ENCODE measurements around the gene THSD8.
A peak's percentile ranks its signal among the peaks of the same experiment; 100 is the strongest.

Gene THSD8

DNA sequence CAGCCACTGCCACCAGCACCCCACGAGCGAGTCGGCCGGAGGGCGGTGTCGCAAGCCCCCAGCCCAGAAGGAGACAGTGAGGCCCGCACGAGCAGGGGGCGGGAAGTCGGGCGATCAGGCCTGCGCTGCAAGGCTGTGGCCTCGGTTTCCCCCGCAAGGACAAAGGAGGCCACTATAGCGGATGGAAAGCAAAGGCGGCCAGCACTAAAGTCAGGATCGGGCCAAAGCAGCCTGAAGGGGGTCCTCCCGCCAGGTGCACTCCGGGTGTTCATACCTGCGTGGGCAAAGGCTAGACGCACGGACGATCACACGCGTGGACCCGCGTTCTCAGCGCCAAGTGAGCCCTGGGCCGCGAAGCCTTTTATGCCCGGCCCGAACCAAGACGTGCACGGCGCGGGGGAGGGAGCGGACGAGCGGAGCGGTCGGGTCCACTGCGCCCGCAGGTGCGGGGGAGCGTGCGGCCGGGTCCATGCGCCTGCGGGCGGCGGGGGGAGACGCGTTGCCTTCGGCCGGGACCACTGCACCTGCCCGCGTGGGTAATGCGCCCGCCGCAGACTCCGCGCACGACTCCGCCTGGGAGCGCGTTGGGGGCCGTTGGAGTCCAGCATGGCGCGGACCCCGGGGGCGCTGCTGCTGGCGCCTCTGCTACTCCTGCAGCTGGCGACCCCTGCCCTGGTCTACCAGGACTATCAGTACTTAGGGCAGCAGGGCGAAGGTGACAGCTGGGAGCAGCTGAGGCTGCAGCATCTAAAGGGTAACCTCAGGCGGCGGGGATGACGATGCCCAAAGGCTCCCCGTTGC lies at the start of gene THSD8, which contains the start of gene PRDX2:
THSD8 (plus strand) TSS at position 604 of the 801 bp plus-strand sequence; CDS start at position 607, 3 bp downstream.
PRDX2 (minus strand) TSS at position 335 of the 801 bp plus-strand sequence. CDS start 539 bp downstream, outside the sequence.
- in situ Hi-C loops (cut with MboI; ENCODE audit: low pct_unique_long_range_greater_than_20kb, low sequenced_read_pairs), result no loop called here
- DNase-seq, result peak; percentile 88

DNA sequence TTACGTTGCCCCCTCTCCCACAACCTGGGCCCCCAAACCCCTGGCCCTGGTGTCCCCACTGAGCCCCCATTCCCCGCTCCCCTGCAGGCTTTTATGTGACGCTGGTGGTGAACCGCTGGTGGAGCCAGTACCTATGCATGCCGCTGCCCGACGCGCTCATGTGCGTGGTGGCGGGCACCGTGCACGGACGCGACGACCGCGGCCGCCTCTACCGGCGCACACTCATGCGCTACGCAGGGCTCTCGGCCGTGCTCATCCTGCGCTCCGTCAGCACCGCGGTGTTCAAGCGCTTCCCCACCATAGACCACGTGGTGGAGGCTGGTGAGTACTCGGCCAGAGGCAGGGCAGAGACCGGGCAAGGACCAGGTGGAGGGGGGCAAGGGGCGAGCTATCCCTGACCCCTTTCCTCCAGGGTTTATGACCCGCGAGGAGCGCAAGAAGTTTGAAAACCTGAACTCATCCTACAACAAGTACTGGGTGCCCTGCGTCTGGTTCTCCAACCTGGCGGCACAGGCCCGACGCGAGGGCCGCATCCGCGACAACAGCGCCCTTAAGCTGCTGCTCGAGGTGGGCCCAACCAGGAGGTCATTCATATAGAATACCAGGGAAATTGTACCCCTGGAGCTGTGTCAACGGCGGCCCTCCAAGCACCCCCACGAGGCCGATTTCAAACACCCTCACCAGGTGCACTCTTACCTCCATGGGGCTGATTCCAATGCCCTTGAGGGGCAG lies 47.2 kb upstream of the THSD8 start:
- in situ Hi-C loops (cut with MboI; ENCODE audit: low pct_unique_long_range_greater_than_20kb, low sequenced_read_pairs), result no loop called here
- DNase-seq, result no peak

DNA sequence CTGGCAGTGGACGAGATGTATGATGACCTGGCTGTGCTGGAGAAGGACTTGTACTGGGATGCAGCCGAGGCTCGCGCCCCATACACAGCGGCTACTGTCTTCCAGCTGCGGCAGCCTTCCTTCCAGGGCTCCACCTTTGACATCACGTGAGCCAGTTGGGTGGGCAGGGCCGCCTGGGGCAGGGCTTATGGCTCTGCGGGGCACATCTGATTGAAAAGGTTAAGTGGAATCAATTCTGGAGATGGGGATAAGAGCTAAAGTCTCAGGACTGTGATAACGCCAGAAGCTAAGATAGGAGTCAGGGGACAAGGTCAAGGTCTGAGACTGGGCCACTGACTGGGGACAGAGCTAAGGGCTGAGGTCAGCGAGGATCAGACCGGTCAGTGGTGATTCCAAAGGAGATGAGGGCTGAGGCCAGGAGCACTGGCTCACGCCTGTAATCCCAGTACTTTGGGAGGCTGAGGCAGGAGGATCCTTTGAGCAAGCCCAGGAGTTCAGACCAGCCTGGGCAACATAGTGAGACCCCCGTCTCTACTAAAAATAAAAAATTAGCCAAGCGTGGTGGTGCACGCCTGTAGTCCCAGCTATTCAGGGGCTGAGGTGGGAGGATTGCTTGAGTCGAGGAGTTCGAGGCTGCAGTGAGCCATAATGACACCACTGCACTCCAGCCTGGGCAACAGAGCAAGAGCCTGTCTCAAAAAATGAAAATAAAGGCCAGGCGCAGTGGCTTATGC lies 45.6 kb upstream of the THSD8 start:
- in situ Hi-C loops (cut with MboI; ENCODE audit: low pct_unique_long_range_greater_than_20kb, low sequenced_read_pairs), result no loop called here
- DNase-seq, result no peak

DNA sequence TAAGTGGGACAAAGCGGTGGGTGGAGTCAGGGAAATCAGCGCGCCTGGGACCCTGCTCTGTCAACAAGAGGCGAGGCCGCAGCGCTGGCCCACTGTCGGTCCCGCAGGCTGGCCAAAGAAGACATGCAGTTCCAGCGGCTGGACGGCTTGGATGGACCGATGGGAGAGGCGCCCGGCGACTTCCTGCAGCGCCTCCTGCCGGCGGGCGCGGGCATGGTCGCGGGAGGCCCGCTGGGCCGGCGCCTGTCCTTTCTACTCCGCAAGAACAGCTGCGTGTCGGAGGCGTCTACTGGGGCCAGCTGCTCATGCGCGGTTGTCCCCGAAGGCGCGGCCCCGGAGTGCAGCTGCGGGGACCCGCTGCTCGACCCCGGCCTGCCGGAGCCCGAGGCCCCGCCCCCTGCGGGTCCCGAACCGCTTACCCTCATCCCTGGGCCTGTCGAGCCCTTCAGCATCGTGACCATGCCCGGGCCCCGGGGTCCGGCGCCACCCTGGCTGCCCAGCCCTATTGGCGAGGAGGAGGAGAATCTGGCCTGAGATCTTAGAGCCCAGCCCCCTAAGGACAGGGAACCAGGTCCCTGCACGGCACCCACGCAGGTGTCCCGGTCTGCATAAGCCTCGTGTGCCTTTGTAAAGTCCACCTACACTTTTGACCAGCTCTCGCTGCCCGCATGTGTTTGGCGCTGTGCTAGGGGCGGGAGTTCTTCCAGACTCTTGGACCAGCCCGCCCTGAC lies 44.2 kb upstream of the THSD8 start:
- in situ Hi-C loops (cut with MboI; ENCODE audit: low pct_unique_long_range_greater_than_20kb, low sequenced_read_pairs), result no loop called here
- peak; percentile 92 for DNase-seq

DNA sequence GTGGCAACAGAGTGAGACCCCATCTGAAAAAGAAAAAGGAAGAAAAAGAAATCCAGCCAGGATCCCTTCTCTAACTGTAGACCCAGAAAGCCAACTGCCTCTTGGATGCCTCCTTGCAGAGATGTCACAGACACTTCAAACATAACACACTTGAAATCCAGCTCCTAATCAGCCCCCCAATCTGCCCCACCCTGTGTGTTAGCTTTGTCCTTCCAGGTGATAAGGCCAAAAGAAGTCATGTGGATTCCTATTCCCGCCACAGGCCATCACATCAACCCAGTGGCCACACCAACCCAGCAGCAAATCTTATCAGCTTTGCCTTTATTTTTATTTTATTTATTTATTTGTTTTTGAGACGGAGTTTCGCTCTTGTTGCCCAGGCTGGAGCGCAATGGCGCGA lies 42.2 kb upstream of the THSD8 start:
- in situ Hi-C loops (cut with MboI; ENCODE audit: low pct_unique_long_range_greater_than_20kb, low sequenced_read_pairs), result no loop called here
- DNase-seq, result no peak

DNA sequence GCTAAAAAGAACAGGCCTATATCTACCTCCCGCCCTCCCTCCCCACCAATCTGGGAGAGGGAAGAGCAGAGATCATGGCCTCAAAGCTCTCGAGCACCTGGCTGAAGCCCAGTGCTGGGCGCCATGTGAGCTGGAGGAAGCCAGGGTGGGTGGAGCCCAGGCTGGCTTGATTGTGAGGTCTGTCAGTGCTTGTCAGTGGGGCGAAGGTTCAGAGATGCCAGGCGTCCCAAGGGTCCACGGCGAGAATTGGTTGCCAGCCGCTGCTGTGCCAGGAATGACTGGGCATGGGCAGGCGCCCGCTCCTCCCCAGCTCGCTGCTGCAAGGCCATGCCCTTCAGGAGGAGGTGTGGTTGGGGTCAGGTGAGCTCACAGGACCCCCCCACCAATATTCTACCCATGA lies 38.8 kb upstream of the THSD8 start:
- no peak for DNase-seq
- in situ Hi-C loops (cut with MboI; ENCODE audit: low pct_unique_long_range_greater_than_20kb, low sequenced_read_pairs), result no loop called here

DNA sequence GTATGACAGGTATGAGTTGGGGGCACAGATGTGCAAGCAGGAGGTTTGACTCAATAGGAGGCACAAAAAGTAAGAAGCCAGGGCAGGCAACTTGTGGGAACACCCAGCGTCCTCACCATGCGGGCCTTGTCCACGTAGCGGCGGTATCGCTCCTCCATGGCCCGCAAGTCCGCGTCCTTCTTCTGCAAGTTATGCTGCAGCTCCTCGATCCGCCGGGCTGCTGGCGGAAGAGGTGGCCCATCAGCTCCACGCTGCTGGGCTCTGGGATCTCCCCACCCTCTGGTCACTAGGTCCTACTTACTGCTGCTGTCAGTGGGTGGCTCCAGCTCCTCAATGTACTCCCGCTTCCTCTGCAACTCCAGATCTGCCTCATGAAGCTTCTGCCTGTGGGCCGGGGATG lies 37.2 kb upstream of the THSD8 start:
- no peak for DNase-seq
- in situ Hi-C loops (cut with MboI; ENCODE audit: low pct_unique_long_range_greater_than_20kb, low sequenced_read_pairs), result no loop called here

DNA sequence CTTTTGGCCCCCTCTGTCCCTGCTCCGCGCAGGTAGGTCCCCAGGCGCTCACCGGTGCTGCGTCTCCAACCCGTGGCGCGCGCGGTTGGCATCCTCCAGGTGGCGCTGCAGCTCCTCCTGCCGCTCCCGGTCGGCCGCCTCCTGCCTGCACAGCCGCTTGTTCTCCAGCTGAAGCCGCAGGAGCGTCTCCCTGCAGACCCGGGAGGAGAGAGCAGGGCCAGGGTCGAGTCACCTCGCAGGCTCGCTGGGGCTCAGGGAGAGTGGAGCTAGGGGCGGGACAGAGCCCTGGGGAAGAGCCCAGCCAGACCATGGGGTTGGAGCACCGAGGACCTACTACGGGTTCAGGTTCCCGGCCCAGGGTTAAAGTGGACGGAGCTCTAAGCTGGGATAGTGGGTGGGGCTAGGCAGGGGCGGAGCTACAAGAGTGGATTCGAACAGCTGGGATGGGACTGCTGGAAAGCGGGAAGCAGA lies 35.8 kb upstream of the THSD8 start:
- no peak for DNase-seq
- in situ Hi-C loops (cut with MboI; ENCODE audit: low pct_unique_long_range_greater_than_20kb, low sequenced_read_pairs), result no loop called here

DNA sequence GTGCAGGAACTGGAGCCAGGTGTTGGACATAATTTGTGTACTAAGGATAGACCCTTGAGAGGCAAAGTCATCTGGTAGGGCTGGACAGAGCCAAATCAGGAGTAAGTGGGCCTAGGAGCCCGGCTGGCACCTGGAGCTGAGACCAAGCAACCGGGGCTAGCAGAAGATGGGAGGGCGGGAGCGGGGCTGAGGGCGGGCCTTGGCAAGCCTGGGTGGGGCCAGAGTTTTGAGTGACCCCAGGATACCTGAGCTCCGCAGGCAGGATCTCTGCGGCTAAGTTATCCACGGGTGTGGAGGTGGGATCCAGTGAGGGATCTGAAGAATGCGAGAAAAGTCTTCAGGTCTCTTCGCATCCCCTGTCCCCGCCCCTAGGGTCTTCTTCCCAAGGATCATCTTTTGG lies 34.7 kb upstream of the THSD8 start:
- in situ Hi-C loops (cut with MboI; ENCODE audit: low pct_unique_long_range_greater_than_20kb, low sequenced_read_pairs), result no loop called here
- DNase-seq, result no peak

DNA sequence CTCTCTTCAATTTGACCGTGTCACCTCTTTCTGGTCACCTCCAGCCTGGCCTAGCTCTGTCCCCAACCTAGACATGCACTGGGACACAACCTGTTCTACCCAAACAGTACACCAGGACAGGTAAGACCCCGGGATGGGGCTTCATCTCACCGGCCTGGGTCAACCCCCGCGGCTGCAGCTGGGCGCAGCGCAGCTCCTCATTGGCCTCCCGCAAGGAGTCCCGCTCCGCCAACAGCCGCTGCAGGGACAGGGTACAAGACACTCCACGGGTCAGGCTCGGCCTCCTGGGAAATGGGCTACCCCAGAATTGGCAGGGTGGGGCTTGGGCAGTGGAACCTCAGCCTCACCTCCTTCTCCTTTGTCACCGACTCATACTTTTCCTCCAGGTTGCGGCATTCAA lies 34.2 kb upstream of the THSD8 start:
- in situ Hi-C loops (cut with MboI; ENCODE audit: low pct_unique_long_range_greater_than_20kb, low sequenced_read_pairs), result no loop called here

DNA sequence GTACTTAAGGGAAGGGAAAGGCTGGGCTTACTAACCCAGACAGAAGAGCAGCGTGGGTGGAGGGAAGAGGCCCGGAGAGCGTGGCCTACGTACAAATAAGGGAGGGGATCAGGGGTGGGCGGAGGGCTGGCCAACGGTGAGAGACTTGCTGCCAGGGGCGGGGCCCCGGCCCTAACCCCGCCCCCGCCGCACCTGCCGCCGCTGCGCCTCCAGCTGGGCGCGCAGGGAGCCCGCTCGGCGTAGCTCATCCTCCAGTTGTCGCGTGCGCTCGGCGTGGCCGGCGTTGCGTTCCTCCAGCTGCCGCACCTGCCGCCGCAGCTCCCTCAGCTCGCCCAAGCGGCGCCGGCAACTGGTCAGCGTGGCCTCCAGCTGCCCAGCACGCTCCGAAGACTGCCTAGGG lies 32.2 kb upstream of the THSD8 start:
- in situ Hi-C loops (cut with MboI; ENCODE audit: low pct_unique_long_range_greater_than_20kb, low sequenced_read_pairs), result no loop called here
- DNase-seq, result no peak

More for the DNA sequence above, 34.2 kb upstream of the THSD8 start:
- no peak for DNase-seq

DNA sequence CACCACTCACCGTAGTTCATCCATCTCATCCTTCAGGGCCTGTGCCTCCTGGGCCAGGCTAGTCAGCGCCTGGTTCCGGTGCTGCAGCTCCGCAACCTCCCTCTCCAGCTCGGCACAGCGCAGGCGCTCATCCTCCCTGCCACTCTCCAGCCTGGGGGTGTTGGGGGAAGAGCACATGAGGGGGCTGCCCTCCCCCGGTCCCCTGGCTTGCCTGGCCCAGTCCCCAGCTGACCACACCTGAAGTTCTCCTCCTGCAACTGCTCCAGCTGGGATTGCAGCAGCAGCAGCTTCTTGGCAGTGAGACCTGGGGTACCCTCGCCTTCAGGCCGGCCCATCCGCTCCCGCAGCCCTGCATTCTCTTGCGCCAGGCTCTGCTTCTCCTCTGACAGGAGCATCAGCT lies 30.9 kb upstream of the THSD8 start:
- in situ Hi-C loops (cut with MboI; ENCODE audit: low pct_unique_long_range_greater_than_20kb, low sequenced_read_pairs), result no loop called here
- no peak for DNase-seq

DNA sequence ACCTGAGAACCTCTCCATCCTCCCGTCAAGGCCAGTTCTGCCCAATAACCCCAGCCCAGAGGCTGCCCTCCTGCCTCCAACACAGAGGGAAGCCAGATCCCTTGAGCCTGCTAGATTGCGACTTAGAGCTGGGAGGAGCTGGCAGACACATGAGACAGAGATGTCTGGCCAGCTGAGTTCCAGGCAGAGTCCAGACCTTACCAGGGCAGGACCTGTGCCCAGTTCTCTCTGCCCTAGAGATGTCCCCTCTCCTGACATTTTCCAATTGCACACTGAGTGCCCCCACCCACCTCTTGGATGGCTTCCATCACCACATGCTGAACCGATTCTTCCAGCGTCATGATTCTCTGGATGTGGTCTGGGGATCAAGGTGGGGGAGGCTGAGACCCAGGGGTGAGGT lies 29.5 kb upstream of the THSD8 start:
- no peak for DNase-seq
- in situ Hi-C loops (cut with MboI; ENCODE audit: low pct_unique_long_range_greater_than_20kb, low sequenced_read_pairs), result no loop called here

DNA sequence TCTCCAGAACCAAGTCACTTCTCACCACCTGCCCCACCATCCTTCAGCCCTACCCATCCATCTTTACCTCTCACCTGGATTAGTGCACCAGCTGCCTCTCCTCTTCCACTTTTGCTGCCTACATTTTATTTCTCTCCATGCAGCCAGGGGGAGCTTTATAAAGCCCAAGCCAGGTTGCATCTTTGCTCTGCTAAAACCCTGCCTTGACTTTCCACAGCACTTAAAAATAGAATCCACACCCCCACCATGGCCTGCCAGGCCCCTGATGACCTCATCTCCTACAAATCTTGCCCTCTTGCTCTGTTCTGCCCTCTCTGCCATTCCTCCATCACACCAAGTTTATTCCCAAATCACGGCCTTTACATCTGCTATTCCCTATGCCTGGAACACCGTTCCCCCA lies 28.3 kb upstream of the THSD8 start:
- in situ Hi-C loops (cut with MboI; ENCODE audit: low pct_unique_long_range_greater_than_20kb, low sequenced_read_pairs), result no loop called here
- DNase-seq, result peak; percentile 39

DNA sequence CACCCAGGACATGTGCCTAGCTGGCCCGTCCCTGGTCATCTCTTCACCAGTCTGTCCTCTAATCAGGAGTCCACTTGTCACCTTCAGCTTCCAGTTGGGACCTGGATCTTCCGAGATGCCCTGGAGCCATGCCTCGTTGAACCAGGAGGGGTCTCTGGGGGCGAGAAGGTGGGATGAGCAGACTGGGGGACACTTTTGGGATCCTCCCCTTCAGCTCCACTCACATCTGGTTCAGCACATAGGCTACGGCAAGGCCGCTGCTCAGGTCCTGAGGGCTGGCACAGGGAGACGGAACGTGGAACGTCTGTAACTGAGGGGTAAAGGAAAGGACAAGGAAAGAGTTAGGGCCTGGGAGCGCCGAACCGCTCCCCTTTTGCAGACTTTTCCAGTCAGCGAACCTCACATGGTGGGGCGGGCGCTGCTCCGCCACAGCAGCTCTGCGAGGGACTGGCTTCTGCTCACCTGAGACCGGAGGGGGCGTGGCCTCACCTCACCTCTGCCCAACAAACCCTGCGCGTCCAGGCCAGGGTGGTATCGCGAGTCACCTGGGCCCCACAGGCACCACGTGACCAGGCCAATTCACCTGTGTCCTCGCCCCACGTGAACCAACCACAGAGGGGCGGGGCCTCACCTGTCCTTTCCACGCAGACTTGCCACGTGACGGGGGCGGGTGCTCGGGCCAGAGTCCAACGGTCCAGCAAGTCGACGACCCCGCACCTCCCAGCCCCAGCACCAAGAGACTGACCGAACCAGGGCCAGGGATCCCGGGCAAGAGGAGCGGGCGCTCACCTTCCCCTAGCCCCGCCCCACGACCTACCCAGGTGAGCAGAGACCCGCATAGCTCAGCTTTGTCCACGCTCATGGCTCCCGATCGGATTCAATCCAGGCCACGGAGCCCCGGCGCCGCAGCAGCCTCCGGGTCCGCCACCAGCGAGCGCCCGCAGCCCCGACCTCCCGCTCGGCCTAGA lies 27.0 kb upstream of the THSD8 start, which contains the start of gene HOOK2:
HOOK2 (minus strand) TSS at position 965 of the 968 bp plus-strand sequence; CDS start at position 862, 103 bp downstream.
- in situ Hi-C loops (cut with MboI; ENCODE audit: low pct_unique_long_range_greater_than_20kb, low sequenced_read_pairs), result no loop called here
- DNase-seq, result no peak

DNA sequence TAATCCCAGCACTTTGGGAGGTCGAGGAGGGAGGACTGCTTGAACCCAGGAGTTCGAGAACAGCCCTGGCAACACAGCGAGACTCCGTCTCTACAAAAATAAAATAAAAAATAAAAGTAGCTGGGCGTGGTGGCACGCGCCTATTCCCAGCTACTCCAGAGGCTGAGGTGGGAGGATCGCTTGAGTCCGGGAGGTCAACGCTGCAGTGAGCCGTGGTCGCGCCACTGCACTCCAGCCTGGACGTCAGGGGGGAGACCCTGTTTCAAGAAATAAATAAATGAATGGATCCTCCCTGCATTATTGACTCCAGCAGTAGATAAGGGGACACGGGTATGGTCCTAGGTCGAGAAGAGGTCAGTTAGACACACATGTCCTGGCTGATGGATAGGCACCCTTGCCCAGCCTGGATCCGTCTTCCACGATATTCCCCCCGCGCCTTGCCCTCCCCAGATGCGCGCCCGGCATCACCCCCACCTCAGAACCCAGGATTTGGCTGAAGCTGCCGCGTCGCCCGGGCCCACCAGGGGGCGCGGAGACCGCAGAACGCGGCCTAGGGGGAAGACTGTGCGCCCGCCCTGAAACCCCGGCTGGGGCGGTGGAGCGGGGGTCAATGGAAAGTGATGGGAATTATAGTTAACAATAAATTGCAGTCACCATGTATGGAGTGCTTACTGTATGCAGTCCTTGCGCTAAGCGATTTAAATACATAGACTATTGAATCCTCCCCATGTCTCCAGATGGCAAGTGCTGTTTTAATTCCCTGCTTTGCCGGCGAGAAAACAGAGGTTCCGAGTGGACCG lies 24.5 kb upstream of the THSD8 start:
- DNase-seq, result peak; percentile 83
- in situ Hi-C loops (cut with MboI; ENCODE audit: low pct_unique_long_range_greater_than_20kb, low sequenced_read_pairs), result no loop called here
